Epithelial cell of proximal tubule (primary cell): ENCODE data around the gene SCO2. TPM values are rescaled to one million over a fixed set of nuclear protein-coding genes. Genes with fewer than 3 reads are reported as not detected.
"Not testable (repeated sequence)": the region's sequence is repeated elsewhere in the genome, so short reads cannot be mapped to it uniquely, and the experiment has no call there.

Source experiments
- DNase-seq: peaks from one replicate; pipeline ENCODE4 v3.0.0-alpha.2; 2011; ENCODE audit warnings: low read depth
- H3K4me3 ChIP-seq: 2 replicates; pipeline ENCODE4 v1.5.1; 2011; ENCODE audit warnings: low read depth, mild to moderate bottlenecking, low read length
- CTCF ChIP-seq: conservative IDR thresholded peaks from 2 replicates; pipeline ENCODE4 v1.5.1; 2012; ENCODE audit warnings: low read depth, mild to moderate bottlenecking, low read length
- total RNA-seq: library from RNA; depleted of rRNA; stranded (reverse); fragments of >200 nt; gene quantifications from 2 replicates; pipeline ENCODE4 v1.2.3, GENCODE V29; 2015

SCO2 gene
- total RNA-seq, 1 donor from 2014 or later = not detected

- DNase-seq = no peak
- no peak for TF ChIP-seq CTCF
- H3K4me3 ChIP-seq = no peak within 1 kb of the TSS
Observed at GRCh38 chr22:50545522-50546325, 20.3 kb upstream of the SCO2 start, which contains the start of gene KLHDC7B. Gene KLHDC7B, plus strand, starts transcription at chr22:50545899. Its CDS starts 345 bp downstream, at chr22:50546244.

DNA sequence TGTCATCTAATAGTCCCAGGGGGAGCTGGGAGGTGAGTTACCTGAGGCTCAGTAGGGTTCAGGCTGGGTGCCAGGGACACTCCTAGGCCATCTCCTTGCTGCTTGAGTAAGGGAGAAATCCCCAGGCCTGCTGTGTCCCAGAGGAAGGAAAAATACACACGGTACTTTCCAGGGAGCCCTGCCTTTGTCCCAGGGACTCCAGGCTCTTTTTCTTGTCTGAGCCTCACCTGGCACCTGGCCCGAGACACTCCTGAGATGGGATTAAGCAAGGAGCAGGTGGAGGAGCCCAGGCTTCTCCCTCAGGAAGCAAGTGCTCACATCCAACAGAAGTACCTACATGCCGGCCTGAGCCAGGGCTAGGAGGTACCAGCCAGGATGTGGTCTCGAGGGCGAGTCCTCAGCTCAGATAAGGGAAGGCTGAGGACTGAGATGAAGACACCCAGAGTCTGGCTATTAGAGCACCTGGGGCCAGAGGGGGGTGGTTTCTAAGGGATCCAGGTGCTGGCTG is 19.4 kb upstream of the SCO2 start:
- DNase-seq = no peak
- H3K4me3 ChIP-seq = no peak overlapping the region
- TF ChIP-seq CTCF = no peak

DNA sequence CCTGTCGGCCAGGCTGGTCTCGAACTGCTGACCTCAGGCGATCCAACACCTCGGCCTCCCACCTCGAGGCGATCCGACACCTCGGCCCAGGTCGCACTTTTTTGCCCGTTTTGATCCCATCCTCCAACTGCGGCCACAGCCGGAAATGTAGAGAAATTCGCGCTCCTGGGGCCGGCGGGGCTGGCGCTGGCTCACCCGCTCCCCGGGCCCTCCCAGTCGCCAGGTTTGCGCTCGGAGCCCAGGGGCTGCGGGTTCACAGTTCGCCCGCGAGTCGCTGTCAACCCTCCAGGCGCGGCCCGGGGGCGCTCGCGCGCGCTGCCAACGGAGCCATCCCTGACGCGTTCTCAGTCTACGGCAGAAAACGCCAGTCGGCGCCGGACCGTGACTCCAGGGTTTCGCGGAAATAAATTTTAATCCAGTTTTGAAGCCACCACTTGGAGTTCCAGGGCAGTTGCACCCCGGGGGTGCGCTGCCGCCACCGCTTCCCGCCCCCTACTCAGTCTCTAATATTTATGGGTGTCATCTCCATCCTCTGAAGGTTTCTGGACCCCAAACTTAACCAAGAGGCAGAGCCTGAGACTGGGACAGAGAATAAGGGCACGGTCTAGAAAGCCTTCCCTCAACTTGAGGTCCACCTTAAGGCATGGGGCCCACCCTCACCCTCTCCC is 18.8 kb upstream of the SCO2 start:
- TF ChIP-seq CTCF = peak; percentile 56
- H3K4me3 ChIP-seq = peak overlapping the region; percentile 38
- no peak for DNase-seq

GRCh38 chr22:50542416-50542927 is 17.1 kb upstream of the SCO2 start:
- no peak overlapping the region for H3K4me3 ChIP-seq
- no peak for DNase-seq
- TF ChIP-seq CTCF = peak; percentile 4

- DNase-seq = not testable (repeated sequence)
Observed at GRCh38 chr22:50541667-50542026, 16.2 kb upstream of the SCO2 start.

GRCh38 chr22:50540381-50540780 is 15.0 kb upstream of the SCO2 start:
- no peak for TF ChIP-seq CTCF
- no peak overlapping the region for H3K4me3 ChIP-seq
- no peak for DNase-seq

More at GRCh38 chr22:50541667-50542026, 16.2 kb upstream of the SCO2 start:
- not testable (repeated sequence) for H3K4me3 ChIP-seq

- DNase-seq = no peak
- H3K4me3 ChIP-seq = no peak overlapping the region
- TF ChIP-seq CTCF = no peak
Observed at GRCh38 chr22:50537765-50538164, 12.4 kb upstream of the SCO2 start.
